HG03045 (cell line): ENCODE measurements around the gene C8A.

Experiments used
- ATAC-seq: cut with Tn5 transposase; IDR thresholded peaks from one replicate; pipeline ENCODE4 v1.9.1; 2021; ENCODE audit warnings: mild to moderate bottlenecking, moderate library complexity; ENCODE audit not compliant: unreplicated experiment

Gene C8A

GRCh38 chr1:56964349-56965017 is 109.9 kb downstream of the C8A start:
- ATAC-seq: no peak

GRCh38 chr1:56965191-56965590 is 110.6 kb downstream of the C8A start:
- ATAC-seq: no peak

GRCh38 chr1:56965916-56966697 is 111.5 kb downstream of the C8A start, which contains the start of gene C8B:
C8B (minus strand) TSS chr1:56966015; CDS start chr1:56965948, 67 bp downstream.
- ATAC-seq: no peak

GRCh38 chr1:56966698-56966999 is 112.1 kb downstream of the C8A start:
- no peak for ATAC-seq

- no peak for ATAC-seq
Observed at GRCh38 chr1:56967355-56967754, 112.8 kb downstream of the C8A start.
